HG02870 (cell line): ENCODE measurements around the gene ZDHHC8.

Source experiments
- ATAC-seq: cut with Tn5 transposase; IDR thresholded peaks from one replicate; pipeline ENCODE4 v1.9.1; 2021; ENCODE audit warnings: mild to moderate bottlenecking, moderate library complexity; ENCODE audit not compliant: unreplicated experiment

Gene ZDHHC8

GRCh38 chr22:20141186-20142077 is 9.8 kb downstream of the ZDHHC8 start:
- no peak for ATAC-seq

GRCh38 chr22:20142711-20143621 is 11.4 kb downstream of the ZDHHC8 start:
- no peak for ATAC-seq

DNA sequence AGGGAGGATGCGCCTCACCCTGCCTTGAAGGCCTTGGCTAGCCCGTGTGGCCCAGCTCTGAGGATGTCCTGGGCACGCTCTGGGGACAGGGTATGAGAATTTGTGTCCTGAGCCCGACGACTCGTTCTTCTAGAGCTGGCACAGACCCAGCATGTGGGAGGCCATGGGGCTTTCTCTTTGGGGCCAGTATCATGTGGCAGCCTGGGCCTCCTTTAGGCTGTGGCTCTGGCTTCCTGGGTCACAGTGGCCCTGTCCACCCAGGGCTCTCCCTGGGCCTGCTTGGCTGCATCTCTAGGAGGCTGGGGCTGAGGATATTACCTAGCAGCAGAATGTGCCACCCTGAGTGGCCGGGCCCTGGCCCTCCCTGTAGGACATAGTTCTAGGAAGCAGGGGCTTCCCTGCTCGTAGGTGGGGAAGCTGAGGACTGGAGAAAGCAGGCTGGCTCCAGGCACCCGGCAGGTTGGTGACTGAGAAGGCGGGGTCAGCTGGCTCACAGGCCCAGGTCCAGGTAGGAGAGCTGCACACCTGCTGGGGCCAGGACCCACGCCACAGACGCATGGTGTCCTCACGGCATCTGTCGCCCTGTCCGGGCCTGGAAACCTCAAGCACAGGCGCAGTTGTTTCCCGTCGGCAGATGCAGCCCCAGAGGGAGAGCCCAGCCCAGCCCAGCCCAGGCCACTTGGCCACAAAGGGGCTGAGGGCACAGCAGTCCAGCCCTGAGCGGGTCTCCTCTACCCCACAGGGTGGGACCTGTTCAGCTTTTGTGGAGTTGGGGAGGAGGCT is 12.5 kb downstream of the ZDHHC8 start:
- ATAC-seq: no peak

DNA sequence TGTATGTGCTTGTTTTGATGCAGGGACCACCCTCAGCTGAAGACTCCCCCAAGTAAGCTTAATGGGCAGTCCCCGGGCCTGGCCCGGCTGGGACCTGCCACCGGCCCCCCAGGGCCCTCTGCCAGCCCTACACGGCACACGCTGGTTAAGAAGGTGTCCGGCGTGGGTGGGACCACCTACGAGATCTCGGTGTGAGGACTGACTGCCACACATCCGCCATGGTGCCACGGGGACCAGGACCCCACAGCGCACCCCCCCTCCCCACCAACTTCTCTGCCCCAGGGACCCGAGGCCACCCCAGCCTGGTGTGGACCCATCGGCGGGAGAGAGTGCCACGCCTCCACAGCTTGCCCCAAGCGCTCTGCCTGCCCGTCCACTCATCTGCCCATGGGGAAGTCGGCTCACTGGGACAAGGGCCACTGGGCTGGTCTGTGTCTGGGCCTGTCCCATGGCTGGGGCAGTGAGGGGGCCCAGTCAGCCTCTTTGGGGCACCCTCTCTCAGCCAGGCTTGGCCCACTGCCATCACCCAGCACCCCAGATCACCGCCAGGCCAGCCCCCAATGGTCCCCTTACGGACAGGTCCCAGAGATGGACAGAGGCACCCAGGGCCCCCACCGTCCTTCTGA is 13.7 kb downstream of the ZDHHC8 start:
- ATAC-seq: no peak

GRCh38 chr22:20145832-20146223 is 14.2 kb downstream of the ZDHHC8 start:
- ATAC-seq: no peak

GRCh38 chr22:20146777-20147176 is 15.2 kb downstream of the ZDHHC8 start:
- no peak for ATAC-seq

DNA sequence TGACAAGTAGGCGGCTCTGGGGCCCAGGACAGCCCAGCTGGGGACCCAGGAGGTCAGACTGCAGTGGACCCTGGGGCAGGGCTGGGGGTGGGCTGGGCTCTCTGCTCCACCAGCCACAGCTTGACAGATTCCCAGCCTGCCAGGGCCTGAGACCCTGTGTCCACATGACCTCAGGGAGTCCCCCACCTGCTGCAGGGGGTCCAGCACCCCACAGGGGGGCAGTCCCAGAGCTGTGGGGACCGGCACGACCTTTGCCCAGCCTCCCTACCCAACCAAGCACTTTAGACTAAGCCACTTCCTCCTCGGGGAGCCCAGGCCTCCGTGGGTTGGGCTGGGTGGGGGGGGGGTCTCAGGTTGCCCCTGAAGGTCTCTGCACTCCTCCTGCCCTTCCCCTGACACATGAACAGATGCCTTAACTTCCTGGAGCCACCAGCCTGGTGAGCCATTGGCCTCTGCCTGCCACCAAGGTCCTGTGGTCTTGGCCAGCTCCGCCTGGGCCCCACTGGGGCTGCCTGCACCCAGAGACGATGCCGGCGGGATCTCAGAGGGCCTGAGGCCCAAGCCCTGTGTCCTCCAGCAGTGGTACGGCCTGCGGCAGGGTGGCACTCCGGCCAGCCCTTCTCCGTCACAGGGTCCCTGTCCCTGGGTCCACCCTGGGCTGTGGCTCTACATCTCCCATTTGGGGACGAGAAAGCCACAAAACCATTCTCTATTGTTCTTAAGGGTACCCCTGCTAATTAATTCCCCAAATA is 15.8 kb downstream of the ZDHHC8 start:
- ATAC-seq: no peak

- ATAC-seq: no peak
Observed at GRCh38 chr22:20148414-20148813, 16.8 kb downstream of the ZDHHC8 start.

DNA sequence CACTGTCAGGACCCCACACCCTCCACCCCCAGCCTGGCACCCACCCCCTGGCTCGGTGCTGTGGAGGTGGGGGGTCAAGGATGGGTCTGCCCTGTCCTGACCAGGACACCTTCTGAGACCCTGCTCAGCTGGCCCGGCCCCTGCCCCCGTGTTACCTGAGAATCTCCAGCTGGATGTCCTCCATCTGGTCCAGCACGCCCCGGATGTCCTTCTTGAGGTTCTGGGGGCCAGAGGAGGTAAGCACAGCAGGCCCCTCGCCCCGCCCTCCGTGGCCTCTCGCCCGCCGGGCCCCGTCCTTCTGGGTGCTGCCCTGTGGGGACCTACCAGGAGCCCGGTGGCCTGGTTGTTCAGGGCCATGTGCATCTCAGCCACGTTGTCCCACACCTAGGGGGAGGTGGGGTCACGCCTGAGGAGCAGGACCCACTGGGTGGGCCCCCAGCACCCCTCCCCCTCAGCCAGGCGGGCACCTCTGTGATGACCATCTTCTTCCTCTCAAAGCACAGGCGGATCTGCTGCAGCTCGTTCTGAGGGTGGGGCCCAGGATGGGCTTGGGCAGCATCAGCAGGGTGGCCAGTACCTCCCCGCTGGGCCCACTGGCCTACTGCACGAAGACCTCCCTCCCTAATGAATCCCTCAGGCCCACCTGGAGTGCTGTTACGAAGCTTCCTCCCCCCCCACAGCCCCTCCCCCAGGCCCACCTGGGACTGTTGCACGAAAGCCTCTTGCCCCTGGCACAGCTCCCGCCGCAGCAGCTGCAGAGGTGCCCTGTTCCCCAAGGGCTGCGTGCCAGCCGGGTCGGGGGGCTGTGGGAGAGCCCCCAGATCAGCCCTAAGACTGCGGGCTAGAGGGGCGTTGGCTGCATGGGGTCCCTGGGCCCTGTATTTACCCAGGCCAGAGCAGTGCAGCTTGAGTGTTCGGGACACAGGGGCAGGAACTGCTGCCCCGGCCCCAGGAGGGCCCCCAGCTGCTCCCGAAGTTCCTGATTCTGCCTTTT is 17.9 kb downstream of the ZDHHC8 start:
- no peak for ATAC-seq

DNA sequence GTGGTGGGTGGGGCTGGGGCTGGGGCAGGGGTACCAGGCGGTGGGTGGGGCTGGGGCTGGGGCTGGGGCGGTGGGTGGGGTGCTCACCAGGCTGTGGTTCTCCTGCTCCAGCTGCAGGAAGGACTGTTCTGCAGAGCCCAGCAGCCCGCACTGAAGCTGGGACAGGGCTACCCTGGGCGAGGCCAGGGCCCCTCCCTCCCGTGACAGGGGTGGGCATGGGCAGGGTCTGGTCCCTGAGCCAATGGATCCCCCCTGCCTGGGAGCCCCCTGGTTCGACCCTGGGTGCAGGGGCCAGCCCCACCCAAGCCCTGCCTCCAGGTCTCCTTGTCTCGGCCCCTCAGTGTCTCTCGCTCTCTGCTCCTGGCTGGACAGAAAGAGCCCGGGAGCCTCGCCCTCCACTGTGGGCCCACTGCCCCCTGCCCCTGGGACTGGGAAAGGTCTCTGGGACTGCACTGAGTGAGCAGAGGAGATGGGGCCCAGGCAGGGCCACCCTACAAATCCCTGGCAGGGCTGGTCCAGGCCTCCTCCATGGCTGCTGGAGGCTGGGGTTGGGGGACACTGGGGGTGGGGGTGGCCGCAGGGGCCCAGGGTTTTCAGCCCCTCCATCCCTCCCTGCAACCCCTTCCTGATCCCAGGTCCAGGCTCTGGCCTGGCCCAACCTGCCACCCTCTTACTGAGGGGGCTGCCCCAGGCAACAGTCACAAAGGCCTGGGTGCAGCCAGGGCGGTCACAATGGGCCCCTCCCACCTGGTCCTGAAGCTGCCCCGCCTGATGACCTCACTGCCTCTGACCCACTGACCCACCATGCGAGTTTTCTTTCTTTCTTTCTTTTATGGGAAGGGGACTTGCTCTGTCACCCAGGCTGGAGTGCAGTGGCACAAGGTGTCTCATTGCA is 19.0 kb downstream of the ZDHHC8 start, which contains the start of gene CCDC188:
Gene CCDC188 (minus strand): TSS at position 675 of the 895 bp plus-strand sequence. CDS start 69 bp downstream, at position 606.
- no peak for ATAC-seq

GRCh38 chr22:20151276-20151588 is 19.6 kb downstream of the ZDHHC8 start:
- no peak for ATAC-seq

- no peak for ATAC-seq
Observed at GRCh38 chr22:20152464-20152890, 20.9 kb downstream of the ZDHHC8 start.

GRCh38 chr22:20153945-20154344 is 22.3 kb downstream of the ZDHHC8 start:
- no peak for ATAC-seq

GRCh38 chr22:20154602-20155187 is 23.1 kb downstream of the ZDHHC8 start:
- ATAC-seq: no peak

DNA sequence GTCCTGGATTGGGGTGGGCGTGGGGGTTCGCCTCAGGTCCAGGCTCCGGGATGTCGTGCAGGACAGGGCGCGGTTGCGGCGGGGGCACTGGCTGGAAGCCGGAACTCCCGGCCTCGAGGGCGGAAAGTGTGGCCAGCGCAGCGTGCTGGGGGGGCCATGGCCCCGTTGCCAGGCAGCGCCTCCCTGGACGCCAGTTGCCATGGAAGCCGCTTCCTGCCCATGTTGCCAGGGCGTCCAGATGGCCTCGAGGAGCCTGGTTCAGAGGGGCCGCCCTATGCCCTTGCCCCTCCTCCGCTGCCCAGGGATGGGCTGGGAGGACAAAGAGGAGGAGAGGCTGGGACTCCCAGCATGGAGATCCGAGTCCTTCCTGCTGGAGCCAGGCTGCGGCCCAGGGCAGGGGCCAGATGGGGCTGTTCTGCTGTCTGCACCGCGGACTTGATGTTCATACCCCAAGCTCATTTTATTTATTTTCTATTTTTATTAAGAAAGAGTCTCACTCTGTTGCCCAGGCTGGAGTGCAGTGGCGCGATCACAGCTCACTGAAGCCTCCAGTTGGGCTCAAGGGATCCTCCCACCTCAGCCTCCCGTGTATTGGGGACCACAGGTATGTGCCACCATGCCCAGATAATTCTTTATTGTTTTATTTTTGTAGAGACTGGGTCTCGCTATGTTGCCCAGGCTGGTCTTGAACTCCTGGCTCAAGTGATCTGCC is 23.9 kb downstream of the ZDHHC8 start:
- ATAC-seq: no peak

- ATAC-seq: no peak
Observed at GRCh38 chr22:20156042-20156389, 24.4 kb downstream of the ZDHHC8 start.
